HG03558 (cell line): Measurements from ENCODE around the gene ATP6V1F.
"Not testable (repeated sequence)": the region's sequence is repeated elsewhere in the genome, so short reads cannot be mapped to it uniquely, and the experiment has no call there.

Experiments used
- ATAC-seq: cut with Tn5 transposase; IDR thresholded peaks from one replicate; pipeline ENCODE4 v1.9.1; 2021; ENCODE audit warnings: moderate number of reproducible peaks; ENCODE audit not compliant: unreplicated experiment; ENCODE audit errors: extremely low read depth

ATP6V1F gene

GRCh38 chr7:128912709-128913495, 50.2 kb downstream of the ATP6V1F start:
- not testable (repeated sequence) for ATAC-seq

GRCh38 chr7:128913870-128914565, 51.4 kb downstream of the ATP6V1F start:
- no peak for ATAC-seq

- peak; percentile 48 for ATAC-seq
These were observed 52.0 kb downstream of the ATP6V1F start for GRCh38 chr7:128914566-128915151.

GRCh38 chr7:128915271-128915819, 52.7 kb downstream of the ATP6V1F start:
- ATAC-seq: no peak
